ENCODE measurements around the gene ABCB1.

- no peak for TF ChIP-seq POLR2A (IDR thresholded peaks at IDR 0.05)
- TF ChIP-seq CTCF (IDR thresholded peaks at IDR 0.05 in 4 of 5, conservative IDR thresholded peaks at IDR 0.05 in 1 of 5) = no peak
These were observed at the start of gene ABCB1 for GRCh38 chr7:87600130-87601124.
